GM19395 (cell line): ENCODE results near the gene GNG13.
"Not testable (repeated sequence)": the region's sequence is repeated elsewhere in the genome, so short reads cannot be mapped to it uniquely, and the experiment has no call there.

Source experiments
- ATAC-seq: cut with Tn5 transposase; IDR thresholded peaks from one replicate; pipeline ENCODE4 v1.9.1; 2021; ENCODE audit warnings: mild to moderate bottlenecking, moderate library complexity; ENCODE audit not compliant: unreplicated experiment

Gene GNG13, protein sequence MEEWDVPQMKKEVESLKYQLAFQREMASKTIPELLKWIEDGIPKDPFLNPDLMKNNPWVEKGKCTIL

DNA sequence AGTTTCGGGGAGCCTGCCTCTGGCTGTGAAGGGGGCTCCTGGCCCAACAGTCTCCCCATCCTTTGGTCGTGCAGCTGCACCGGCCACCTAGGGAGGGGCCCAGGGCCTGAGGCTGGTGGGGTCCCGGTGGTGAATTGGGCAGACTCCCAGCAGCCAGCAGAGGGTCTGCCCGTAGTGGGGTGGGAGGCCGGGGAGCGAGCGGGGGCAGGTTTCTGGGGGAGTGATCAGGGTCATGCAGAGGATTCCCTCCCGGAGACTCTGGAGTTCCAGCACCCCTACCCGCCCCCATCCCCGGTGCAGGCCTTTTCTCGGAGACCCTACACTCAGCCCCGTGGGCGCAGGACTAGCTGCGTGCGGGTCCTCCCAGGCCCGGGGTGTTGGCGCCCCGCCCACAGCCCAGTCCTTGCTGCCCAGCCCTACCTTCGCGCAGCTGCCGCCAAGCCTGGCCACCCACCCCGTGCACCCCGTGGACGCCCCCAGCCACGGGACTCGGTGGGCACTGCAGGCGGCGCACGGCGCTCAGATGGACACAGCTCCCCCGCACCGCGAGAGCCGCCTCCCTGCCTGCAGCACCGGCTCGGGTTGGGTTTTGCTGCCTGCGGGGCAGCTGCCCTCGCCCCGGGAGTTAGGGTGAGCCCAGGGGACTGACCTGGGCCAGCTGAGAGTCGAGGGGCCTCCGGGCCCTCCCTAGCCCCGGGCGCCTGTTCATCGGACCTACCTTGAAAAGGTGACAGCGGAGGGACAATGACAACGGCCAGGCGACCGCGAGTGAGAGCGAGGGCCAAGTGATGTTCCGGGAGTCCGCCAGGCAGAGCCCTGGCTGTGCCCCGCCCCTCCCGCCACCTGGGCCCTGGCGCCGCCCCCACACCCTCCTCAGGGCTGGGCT lies at the start of gene GNG13:
Gene GNG13 (minus strand): TSS at position 787 of the 886 bp plus-strand sequence. CDS start 1,657 bp downstream, outside the sequence.
- ATAC-seq, result no peak

DNA sequence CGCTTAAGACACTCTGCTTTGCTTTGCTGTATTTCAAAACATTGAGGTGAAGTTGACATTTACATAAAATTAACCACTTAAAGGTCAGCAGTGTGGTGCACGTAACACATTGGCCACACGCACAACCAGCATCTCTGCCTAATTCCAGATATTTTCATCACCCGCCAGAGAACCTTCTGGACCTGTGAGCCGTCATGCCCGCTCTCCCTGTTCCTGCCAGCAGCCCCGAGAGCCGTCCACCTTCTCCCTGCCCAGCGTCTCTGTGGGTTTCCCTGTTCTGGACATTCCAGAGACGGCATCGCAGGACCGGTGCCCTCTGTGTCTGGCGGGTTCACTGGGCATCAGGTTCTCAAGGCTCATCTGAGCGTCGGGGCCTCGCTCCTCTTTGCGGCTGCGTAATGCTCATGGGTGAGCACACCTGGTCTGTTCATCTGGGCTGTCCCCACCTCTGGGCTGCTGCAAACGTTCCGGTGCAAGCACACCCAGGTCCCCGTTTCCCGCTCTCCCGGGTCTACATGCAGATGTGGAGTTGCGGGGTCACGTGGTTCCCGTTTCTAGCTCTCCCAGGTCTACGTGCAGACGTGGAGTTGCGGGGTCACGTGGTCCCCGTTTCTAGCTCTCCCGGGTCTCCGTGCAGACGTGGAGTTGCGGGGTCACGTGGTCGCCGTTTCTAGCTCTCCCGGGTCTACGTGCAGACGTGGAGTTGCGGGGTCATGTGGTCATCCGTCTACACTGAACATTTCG lies 48.1 kb upstream of the GNG13 start:
- ATAC-seq, result no peak

DNA sequence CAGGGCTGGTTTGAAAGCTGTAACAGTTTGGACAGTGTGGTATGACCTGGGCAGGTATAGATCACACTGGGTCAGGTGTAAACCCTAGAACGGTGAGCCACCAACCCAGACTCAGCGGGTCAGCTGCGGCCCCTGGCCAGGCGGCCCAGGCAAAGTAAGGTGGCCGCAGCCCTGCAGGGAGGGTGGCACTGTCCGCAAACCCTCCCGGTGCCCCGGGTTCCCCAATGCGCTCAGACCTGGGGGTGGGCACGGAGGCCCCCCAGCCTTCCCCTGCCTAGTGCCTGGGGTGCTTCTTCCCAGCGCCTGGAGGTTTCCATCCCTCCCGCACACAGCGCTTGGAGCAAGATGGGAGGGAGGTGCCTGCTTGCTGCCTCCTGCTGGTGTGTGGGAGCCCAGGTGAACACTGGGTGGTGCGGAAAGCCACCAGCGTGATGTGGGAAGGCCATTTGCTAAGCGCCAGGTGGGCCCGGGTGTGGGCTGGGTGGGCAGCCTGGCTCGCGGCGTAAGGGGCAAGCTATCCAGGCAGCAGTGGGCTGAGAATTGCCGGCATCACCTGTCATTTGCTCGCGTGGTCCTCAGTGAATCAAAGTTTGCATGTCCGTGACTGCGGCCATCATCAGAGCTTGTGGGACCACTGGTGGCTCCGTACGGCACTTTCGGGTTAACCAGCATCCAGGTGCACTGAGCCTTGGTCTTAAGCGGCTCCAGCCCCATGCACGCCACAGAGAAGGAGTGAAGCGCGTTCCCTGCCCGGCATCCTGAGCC lies 47.3 kb upstream of the GNG13 start:
- no peak for ATAC-seq

GRCh38 chr16:847151-847550 lies 46.6 kb upstream of the GNG13 start:
- ATAC-seq, result no peak

DNA sequence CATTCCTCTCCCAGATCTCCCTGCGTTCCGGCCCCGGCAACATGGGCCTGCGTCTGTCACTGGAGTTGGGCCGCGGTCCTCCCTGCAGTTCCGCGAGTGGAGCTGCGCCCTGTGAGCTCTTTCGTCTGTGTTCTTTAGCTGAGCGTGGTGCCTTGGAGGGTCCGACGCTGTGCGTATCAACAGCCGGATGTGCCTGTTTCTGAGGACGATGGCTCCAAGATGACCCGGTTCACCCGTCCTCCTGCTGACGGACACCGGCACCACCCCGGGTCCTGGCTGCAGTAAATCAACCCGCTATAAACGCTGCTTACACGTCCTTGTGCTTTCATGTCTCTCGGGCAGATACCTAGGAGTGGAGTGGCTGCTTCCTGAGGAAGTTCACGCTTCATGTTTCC lies 44.8 kb upstream of the GNG13 start:
- ATAC-seq, result no peak

DNA sequence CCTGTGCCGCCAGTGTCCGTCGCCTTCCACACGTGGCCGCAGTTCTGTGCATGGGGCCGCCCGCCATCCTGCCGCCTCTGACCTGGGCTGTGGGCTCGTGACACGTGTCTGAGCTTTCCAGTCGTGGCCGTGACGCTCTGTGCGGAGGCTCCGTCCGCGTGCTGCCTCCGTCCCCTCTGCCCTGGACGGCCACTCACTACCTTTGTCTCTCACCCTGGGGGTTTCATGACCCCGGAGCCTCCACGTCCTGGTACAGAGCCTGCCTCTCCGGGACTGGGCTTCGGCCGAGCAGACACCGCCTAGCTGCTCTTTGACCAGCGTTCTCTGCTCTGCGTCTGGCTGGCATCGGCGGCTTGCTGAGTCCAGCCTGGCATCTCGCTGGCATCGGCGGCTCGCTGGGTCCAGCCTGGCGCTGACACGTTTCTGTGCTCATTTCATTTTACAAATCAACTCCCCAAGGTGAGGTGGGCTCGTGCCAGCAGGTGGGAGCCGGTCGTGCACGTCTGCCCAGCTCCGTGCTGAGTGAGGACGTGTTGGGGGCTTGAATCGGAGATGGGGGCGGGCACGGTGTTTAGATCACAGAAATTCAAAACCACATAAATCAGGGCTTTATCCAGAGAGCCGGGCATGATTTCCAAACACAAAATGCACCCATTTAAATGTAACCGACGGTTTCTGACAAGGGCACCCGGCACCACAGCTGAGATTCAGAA lies 44.3 kb upstream of the GNG13 start:
- no peak for ATAC-seq

GRCh38 chr16:843771-844170 lies 43.2 kb upstream of the GNG13 start:
- no peak for ATAC-seq

GRCh38 chr16:842711-843560 lies 42.4 kb upstream of the GNG13 start:
- no peak for ATAC-seq

DNA sequence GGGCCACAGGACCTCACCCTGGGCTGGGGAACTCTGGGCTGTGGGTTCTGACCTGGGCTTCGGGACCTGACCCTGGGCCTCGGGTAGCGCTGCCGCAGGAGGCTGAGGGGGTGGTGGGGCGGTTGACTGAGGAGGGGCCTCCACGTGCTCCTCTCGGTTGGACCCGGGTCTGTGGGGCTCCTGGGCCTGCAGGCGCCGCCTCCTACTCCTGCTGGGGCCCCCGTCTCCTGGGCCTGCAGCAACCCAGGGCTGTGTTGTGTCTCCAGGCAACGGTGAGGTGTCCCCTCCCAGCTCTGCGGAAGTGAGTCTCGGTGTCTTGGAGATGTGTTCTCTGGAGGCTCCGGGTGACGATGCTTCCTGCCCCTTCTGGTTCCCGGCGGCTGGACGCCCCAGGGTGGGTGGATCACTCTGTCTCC lies 41.5 kb upstream of the GNG13 start:
- ATAC-seq, result no peak

DNA sequence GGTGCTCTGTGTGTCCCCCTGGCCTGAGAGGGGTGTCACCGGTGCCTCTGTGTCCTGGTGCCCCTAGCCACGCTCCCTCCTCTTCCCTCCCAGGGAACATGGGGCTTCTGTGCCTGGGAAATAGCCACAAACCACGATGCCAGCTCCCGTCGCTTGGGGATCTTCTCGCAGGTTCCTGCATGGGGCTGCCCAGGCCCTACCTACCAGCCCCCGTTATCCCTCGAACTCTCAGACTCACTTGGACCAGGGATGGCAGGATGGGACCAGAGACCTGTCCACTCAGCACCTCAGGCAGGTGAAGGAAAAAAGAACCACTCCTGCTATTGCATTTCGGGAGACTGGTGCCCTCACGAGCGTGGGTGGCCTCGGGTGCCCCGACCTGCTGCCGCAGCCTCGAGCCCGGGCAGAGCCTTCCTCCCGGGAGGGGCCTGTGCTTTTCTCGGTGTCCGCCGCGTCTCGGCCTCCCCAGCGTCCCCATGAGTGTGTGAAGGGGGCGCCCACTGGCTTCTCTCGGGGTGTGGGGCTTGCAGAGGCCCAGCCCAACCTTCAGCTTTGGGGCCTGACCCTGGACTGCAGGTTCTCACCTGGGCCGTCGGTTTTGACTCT lies 41.0 kb upstream of the GNG13 start:
- no peak for ATAC-seq

DNA sequence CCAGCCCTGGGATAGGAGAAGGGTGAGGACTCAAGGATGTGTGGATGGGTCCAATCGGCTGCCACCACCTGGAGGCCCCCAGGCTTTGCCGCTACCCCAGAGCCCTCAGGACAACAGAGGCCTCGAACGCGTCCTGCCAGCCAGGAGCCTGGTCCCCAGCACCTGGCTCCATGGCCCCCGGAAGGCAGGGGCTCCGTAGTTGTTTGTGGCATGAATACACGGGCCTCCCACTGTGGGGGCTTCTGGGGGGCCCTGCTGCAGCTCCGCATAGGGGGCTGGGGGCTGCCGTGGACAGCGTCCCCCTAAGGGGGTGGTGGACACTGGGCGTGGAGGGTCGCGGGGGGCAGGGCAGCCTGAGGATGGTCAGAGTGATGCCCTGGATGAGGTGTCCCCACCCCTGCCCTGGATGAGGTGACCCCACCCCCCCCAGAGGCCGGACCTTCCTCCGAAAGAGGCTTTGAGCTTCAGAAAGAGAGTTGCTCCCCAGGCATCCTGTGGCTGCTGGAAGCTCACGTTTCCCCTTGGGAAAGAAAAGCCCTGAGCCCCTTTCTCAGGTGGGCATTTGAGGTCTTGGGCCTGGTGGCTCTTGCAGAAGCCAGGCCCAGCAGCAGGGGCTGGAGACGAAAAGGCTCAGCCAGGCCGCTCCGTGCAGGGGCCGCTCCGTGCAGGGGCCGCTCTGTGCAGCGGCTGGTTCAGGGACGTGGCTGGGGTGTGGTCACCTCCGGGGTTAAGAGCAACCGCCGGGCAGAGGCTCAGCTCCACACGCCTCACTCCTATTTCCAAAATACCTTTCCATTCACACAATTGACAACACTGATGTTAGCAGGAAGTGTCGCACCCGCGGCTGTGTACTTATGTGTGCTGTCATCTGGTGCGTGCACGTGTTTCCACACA lies 40.3 kb upstream of the GNG13 start:
- ATAC-seq, result no peak

- ATAC-seq, result no peak
These were observed 39.3 kb upstream of the GNG13 start for GRCh38 chr16:839643-840408.

GRCh38 chr16:838741-839140 lies 38.2 kb upstream of the GNG13 start:
- ATAC-seq, result no peak

DNA sequence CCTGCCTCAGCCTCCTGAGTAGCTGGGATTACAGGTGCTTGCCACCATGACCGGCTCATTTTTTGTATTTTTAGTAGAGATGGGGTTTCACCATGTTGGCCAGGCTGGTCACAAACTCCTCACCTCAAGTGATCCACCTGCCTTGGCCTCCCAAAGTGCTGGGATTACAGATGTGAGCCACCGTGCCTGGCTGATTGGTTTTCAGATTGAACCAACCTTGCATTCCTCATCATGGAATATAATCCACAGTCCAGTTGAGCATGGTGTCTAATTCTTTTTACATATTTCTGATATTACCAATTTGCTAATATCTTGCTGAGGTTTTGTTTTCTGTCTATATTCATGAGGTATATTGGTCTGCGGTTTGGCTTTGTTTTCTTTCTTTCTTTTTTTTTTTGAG lies 36.3 kb upstream of the GNG13 start:
- not testable (repeated sequence) for ATAC-seq

GRCh38 chr16:836221-836620 lies 35.7 kb upstream of the GNG13 start:
- ATAC-seq, result no peak

GRCh38 chr16:835373-835772 lies 34.8 kb upstream of the GNG13 start:
- ATAC-seq, result no peak

GRCh38 chr16:833411-833810 lies 32.9 kb upstream of the GNG13 start:
- ATAC-seq, result no peak
